Pancreas (tissue), 10 donors: ENCODE measurements around the gene DGCR6L. TPM values are rescaled to one million over a fixed set of nuclear protein-coding genes. Genes with fewer than 3 reads are reported as not detected.
"Not testable (repeated sequence)": the region's sequence is repeated elsewhere in the genome, so short reads cannot be mapped to it uniquely, and the experiment has no call there.

Experiments
- ATAC-seq, 4 donors: fragments of 200-7000 bp; cut with Tn5 transposase; one replicate each; pipeline versions ENCODE4 v1.8.0 to v1.9.1; 2020; ENCODE audit warnings: mild to moderate bottlenecking in 4 of 4, moderate library complexity in 4 of 4
- DNase-seq, 6 donors: peaks; one replicate each; pipeline ENCODE4 v3.0.0-alpha.2; 2020
- FAIRE-seq: peaks from 2 replicates; lab custom pipeline; 2012; peaks lifted over from hg19 to GRCh38; lab: Jason Lieb, UNC
- H3K27ac ChIP-seq, 4 donors: fragments of 200-600 bp; sonication (generic); 1 replicate in 3 of 4; 2 replicates in 1 of 4; pipeline versions ENCODE4 v1.5.0 to v1.8.0; 2020
- H3K27me3 ChIP-seq, 4 donors: fragments of 200-600 bp; one replicate each; pipeline ENCODE4 v1.8.0; 2021
- H3K36me3 ChIP-seq, 3 donors: fragments of 200-600 bp; sonication (generic) in 1 of 3; one replicate each; pipeline versions ENCODE4 v1.5.0 to v1.8.0; 2020 to 2021
- H3K4me1 ChIP-seq, 3 donors: fragments of 200-600 bp; one replicate each; pipeline ENCODE4 v1.8.0; 2021
- H3K4me3 ChIP-seq, 4 donors: fragments of 200-600 bp; sonication (generic) in 2 of 4; one replicate each; pipeline versions ENCODE4 v1.5.0 to v1.8.0; 2020 to 2021
- H3K9me3 ChIP-seq, 4 donors: fragments of 200-600 bp; one replicate each; pipeline ENCODE4 v1.8.0; 2021
- CTCF ChIP-seq, 4 donors: fragments of 200-600 bp; sonication (generic) in 3 of 4; IDR thresholded peaks; one replicate each; pipeline versions ENCODE4 v1.5.0 to v1.8.0; 2021; ENCODE audit warnings: antibody characterized with exemption in 4 of 4
- WGBS, 2 donors: extraction: QIAGEN DNeasy Blood & Tissue Kit; methylation state at CpG; one replicate each; pipeline ENCODE4 v1.1.7; 2013; 5-methylcytosine and 5-hydroxymethylcytosine counted together
- intact Hi-C, 3 donors: fragments of 100-400 bp; cut with DNase I; formaldehyde crosslinking; loops; one replicate each; pipeline versions ENCODE4 v1.11.1 to v1.14.2; 2022
- polyA plus RNA-seq, 2 donors: library from polyadenylated mRNA; stranded (reverse); fragments of 200-250 nt; gene quantifications; one replicate each; pipeline ENCODE4 v1.2.3, GENCODE V29; 2013
- total RNA-seq, 6 donors: library from RNA; stranded (reverse); fragmentation: NEBNext Ultra II Directional in 4 of 6; extraction: Animal tissue kit (Norgen Biotek cat#: 25700) in 4 of 6; gene quantifications; one replicate each; pipeline versions ENCODE4 v1.2.1 to v1.2.4, GENCODE V29; 2021 to 2023
- donor health status: healthy with polysubstance abuse.
- donor health status: DM: no; HTN: no; CAD: no; lungs with moderate emphysema.
- donor health status: DM: no; HTN: no; CAD: no.
- donor health status: control.
- donor health status: control.
- donor health status: Bipolar disorder and iron deficiency.
- donor health status: DM: yes; HTN: yes; CAD: no.
- donor health status: DM: no; HTN: no; CAD: no.
- donor health status: DM: no; HTN: no; CAD: no.
- donor health status: DM: yes; HTN: yes; CAD: no.

The DGCR6L gene
- total and polyA plus RNA-seq, 8 donors = 17.2 to 53.4 (median 22.2) TPM

GRCh38 chr22:20272174-20272573 lies 47.7 kb downstream of the DGCR6L start:
- 95 to 98% methylated on average over 9 of the region's 9 CpGs for WGBS, 2 donors
- Histone ChIP-seq H3K4me3 (no peak overlapping the region), H3K4me1 (no peaks in the 10 kb centered on the region), H3K27ac (no peak overlapping the region), H3K36me3 (no peaks in the 10 kb centered on the region), H3K27me3 (no peaks in the 10 kb centered on the region), H3K9me3 (no peaks in the 10 kb centered on the region)
- no peak for ATAC-seq
- TF ChIP-seq CTCF (IDR thresholded peaks at IDR 0.05) = no peak
- intact Hi-C loops = no loop called here
- DNase-seq = peak in 2 of 6 donors; percentile 26 to 40
- FAIRE-seq = no peak

- no peak for FAIRE-seq
These were observed 48.5 kb downstream of the DGCR6L start for GRCh38 chr22:20271114-20271994.

GRCh38 chr22:20270190-20271113 lies 49.4 kb downstream of the DGCR6L start:
- H3K4me3 ChIP-seq, FAIRE-seq, H3K9me3 ChIP-seq, intact Hi-C loops, H3K36me3 ChIP-seq, H3K27me3 ChIP-seq, H3K4me1 ChIP-seq, H3K27ac ChIP-seq: not testable (repeated sequence)
- 66 to 83% methylated on average over 17 to 23 of the region's 23 CpGs for WGBS, 2 donors
- ATAC-seq = peak; percentile 55 to 79 (median 75)
- DNase-seq = peak in 4 of 6 donors; percentile 47 to 75 (median 60)
- peak in 1 of 4 donors; percentile 6 for TF ChIP-seq CTCF (IDR thresholded peaks at IDR 0.05)

More at GRCh38 chr22:20271114-20271994, 48.5 kb downstream of the DGCR6L start:
- peak in 1 of 4 donors; percentile 7 for ATAC-seq
- intact Hi-C loops = no loop called here
- no peak for TF ChIP-seq CTCF (IDR thresholded peaks at IDR 0.05)
- Histone ChIP-seq H3K4me3 (no peak overlapping the region), H3K36me3 (no peaks in the 10 kb centered on the region), H3K9me3 (no peaks in the 10 kb centered on the region), H3K4me1 (no peaks in the 10 kb centered on the region), H3K27ac (no peak overlapping the region), H3K27me3 (no peaks in the 10 kb centered on the region)
- peak in 3 of 6 donors; percentile 47 to 74 (median 60) for DNase-seq
- WGBS, 2 donors = 86 to 92% methylated on average over 12 to 14 of the region's 14 CpGs

GRCh38 chr22:20269673-20270072 lies 50.2 kb downstream of the DGCR6L start:
- H3K27me3 ChIP-seq, H3K27ac ChIP-seq, H3K36me3 ChIP-seq, FAIRE-seq, H3K4me1 ChIP-seq, H3K4me3 ChIP-seq, ATAC-seq, intact Hi-C loops, H3K9me3 ChIP-seq: not testable (repeated sequence)
- 90 to 94% methylated on average over 7 to 8 of the region's 8 CpGs for WGBS, 2 donors
- peak in 1 of 6 donors; percentile 55 for DNase-seq

GRCh38 chr22:20269201-20269600 lies 50.7 kb downstream of the DGCR6L start:
- H3K4me3 ChIP-seq, H3K27ac ChIP-seq, ATAC-seq, H3K4me1 ChIP-seq, H3K27me3 ChIP-seq, DNase-seq, FAIRE-seq, H3K9me3 ChIP-seq, H3K36me3 ChIP-seq, intact Hi-C loops: not testable (repeated sequence)
- WGBS, 2 donors = 87 to 92% methylated on average over 4 of the region's 4 CpGs
